ENCODE results near the gene CCDC12. TPM values are rescaled to one million over a fixed set of nuclear protein-coding genes. Genes with fewer than 3 reads are reported as not detected.
A peak's percentile ranks its signal among the peaks of the same experiment; 100 is the strongest.

The CCDC12 gene
- total and polyA plus RNA-seq, 9 of the 15 experiments (the other 6 are each of a cell fraction or from before 2014, with no cell fraction given), result 8.9 to 201 (median 86.9) TPM

DNA sequence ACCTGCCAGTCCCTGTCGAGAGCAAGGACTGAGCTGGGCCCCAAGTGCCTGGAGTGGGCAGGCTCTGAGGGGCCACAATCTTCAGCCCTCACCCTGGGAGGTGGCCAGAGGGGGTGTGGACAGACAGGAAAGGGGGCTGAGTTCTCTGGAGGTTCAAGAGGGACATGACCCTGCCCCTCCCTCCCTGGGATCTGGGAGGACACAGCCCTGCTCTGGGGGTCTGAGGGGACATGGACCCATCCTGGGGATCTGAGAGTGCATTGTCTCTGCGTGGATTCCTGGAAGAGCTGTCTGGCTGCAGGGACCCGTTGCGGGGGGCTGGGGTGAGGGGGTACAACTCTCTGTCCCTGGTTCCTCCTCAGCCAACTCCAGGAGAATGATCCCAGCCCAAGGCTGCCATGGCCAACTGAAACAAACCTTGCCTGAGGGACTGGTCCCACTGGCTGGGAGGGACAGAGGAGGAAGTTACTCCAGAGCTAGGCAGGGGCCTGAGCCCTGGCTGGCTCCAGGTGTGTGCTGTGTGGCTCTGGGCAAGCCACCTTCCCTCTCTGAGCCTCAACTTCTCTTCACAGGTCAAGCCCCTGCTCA is 70.0 kb downstream of the CCDC12 start:
- 3% methylated on average over 4 of the region's 4 CpGs for WGBS (ENCODE audit: insufficient coverage, low coverage, missing lambda C conversion rate)
- Histone ChIP-seq H2AFZ (ENCODE audit: low read depth, low read length) (no peak overlapping the region), H4K20me1 (replicated peaks; ENCODE audit: control insufficient read depth, insufficient read depth, low read length) (peaks cover 3% of the 10 kb centered on the region), H3K79me2 (ENCODE audit: control insufficient read depth, insufficient read depth, low read length) (no peaks in the 10 kb centered on the region), H3K36me3 (ENCODE audit: control insufficient read depth, insufficient read depth, low read length) (no peaks in the 10 kb centered on the region), H3K9me3 (replicated peaks; ENCODE audit: control insufficient read depth, insufficient read depth, low read depth, low read length) (no peaks in the 10 kb centered on the region), H3K4me3 (no peak overlapping the region), H3K27ac (ENCODE audit: extremely low read depth, low read depth, low read length) (no peak overlapping the region), H3K9ac (ENCODE audit: insufficient read depth in 1 of 2, low read depth in 2 of 2, low read length in 2 of 2) (peak overlapping the region in 1 of 2 experiments; percentile 31; a peak in 1 of 4 replicates), H3K27me3 (ENCODE audit: control insufficient read depth in 2 of 2, insufficient read depth in 2 of 2, low read length in 2 of 2) (peaks cover 5 to 23% of the 10 kb centered on the region in 2 experiments; a peak in 3 of 5 replicates), H3K4me1 (replicated peaks in 1 of 2; ENCODE audit: control insufficient read depth in 2 of 2, insufficient read depth in 2 of 2, low read length in 2 of 2) (peaks cover 0 to 44% of the 10 kb centered on the region in 2 experiments; a peak in 4 of 5 replicates), H3K4me2 (ENCODE audit: insufficient read depth, low read length) (no peak overlapping the region), H3K9me1 (ENCODE audit: control insufficient read depth, insufficient read depth, low read length) (peaks cover 4% of the 10 kb centered on the region)
- ChIA-PET POLR2A (interaction anchor here (0.6 to 0.7 kb wide), 2 partner anchors 12 to 63 kb away, joined by 3 to 4 read pairs; no protein-coding TSS in a partner anchor), CTCF (ENCODE audit: low intra/inter-chr PET ratio) (no interaction called here)
- in situ Hi-C loops (cut with MboI) (no loop called here), intact Hi-C loops (cut with micrococcal nuclease) (no loop called here)
- DNase-seq (ENCODE audit: extremely low read depth in 1 of 4, low spot score in 3 of 4) (no peak), FAIRE-seq (no peak), ATAC-seq (no peak)
- BruUV-seq (replicated peaks), result no TSS peak
- TF ChIP-seq, protein P1, sequence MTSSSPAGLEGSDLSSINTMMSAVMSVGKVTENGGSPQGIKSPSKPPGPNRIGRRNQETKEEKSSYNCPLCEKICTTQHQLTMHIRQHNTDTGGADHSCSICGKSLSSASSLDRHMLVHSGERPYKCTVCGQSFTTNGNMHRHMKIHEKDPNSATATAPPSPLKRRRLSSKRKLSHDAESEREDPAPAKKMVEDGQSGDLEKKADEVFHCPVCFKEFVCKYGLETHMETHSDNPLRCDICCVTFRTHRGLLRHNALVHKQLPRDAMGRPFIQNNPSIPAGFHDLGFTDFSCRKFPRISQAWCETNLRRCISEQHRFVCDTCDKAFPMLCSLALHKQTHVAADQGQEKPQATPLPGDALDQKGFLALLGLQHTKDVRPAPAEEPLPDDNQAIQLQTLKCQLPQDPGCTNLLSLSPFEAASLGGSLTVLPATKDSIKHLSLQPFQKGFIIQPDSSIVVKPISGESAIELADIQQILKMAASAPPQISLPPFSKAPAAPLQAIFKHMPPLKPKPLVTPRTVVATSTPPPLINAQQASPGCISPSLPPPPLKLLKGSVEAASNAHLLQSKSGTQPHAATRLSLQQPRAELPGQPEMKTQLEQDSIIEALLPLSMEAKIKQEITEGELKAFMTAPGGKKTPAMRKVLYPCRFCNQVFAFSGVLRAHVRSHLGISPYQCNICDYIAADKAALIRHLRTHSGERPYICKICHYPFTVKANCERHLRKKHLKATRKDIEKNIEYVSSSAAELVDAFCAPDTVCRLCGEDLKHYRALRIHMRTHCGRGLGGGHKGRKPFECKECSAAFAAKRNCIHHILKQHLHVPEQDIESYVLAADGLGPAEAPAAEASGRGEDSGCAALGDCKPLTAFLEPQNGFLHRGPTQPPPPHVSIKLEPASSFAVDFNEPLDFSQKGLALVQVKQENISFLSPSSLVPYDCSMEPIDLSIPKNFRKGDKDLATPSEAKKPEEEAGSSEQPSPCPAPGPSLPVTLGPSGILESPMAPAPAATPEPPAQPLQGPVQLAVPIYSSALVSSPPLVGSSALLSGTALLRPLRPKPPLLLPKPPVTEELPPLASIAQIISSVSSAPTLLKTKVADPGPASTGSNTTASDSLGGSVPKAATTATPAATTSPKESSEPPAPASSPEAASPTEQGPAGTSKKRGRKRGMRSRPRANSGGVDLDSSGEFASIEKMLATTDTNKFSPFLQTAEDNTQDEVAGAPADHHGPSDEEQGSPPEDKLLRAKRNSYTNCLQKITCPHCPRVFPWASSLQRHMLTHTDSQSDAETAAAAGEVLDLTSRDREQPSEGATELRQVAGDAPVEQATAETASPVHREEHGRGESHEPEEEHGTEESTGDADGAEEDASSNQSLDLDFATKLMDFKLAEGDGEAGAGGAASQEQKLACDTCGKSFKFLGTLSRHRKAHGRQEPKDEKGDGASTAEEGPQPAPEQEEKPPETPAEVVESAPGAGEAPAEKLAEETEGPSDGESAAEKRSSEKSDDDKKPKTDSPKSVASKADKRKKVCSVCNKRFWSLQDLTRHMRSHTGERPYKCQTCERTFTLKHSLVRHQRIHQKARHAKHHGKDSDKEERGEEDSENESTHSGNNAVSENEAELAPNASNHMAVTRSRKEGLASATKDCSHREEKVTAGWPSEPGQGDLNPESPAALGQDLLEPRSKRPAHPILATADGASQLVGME (CRISPR knock-in tag; IDR thresholded peaks at IDR 0.05), result no peak
- TF ChIP-seq RUNX1 (IDR thresholded peaks at IDR 0.05; ENCODE audit: low read depth) (no peak), MYC (IDR thresholded peaks at IDR 0.05; ENCODE audit: low read depth, low read length) (no peak), MYC (CRISPR knock-in tag; IDR thresholded peaks at IDR 0.05; ENCODE audit: borderline replicate concordance, low read depth) (no peak), PHB2 (IDR thresholded peaks at IDR 0.05; ENCODE audit: low read depth) (no peak), ZBTB1 (CRISPR knock-in tag; IDR thresholded peaks at IDR 0.05; ENCODE audit: borderline replicate concordance, low read depth) (no peak), ZNF75A (CRISPR knock-in tag; IDR thresholded peaks at IDR 0.05) (no peak), BCOR (IDR thresholded peaks at IDR 0.05) (0 out of 2 replicates have a peak, but pooled peaks have one; percentile 46), SRF (CRISPR knock-in tag; IDR thresholded peaks at IDR 0.05) (no peak), CREB1 (IDR thresholded peaks at IDR 0.05) (no peak), CREB1 (CRISPR knock-in tag; IDR thresholded peaks at IDR 0.05) (0 out of 2 replicates have a peak, but pooled peaks have one; percentile 31), ZFP36 (IDR thresholded peaks at IDR 0.05; ENCODE audit: low read depth, low read length, partially characterized antibody) (peak; percentile 87), BDP1 (IDR thresholded peaks at IDR 0.05; ENCODE audit: insufficient read depth, insufficient read length) (no peak), ZSCAN29 (IDR thresholded peaks at IDR 0.05) (no peak), SMARCA5 (IDR thresholded peaks at IDR 0.05) (0 out of 2 replicates have a peak, but pooled peaks have one; percentile 14), IFI16 (CRISPR knock-in tag; IDR thresholded peaks at IDR 0.05) (no peak), MTA2 (IDR thresholded peaks at IDR 0.05; ENCODE audit: low read depth) (no peak)
- TF ChIP-seq, protein P2, sequence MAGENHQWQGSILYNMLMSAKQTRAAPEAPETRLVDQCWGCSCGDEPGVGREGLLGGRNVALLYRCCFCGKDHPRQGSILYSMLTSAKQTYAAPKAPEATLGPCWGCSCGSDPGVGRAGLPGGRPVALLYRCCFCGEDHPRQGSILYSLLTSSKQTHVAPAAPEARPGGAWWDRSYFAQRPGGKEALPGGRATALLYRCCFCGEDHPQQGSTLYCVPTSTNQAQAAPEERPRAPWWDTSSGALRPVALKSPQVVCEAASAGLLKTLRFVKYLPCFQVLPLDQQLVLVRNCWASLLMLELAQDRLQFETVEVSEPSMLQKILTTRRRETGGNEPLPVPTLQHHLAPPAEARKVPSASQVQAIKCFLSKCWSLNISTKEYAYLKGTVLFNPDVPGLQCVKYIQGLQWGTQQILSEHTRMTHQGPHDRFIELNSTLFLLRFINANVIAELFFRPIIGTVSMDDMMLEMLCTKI (IDR thresholded peaks at IDR 0.05; ENCODE audit: partially characterized antibody), result no peak
